GM12892 (cell line): ENCODE data around the gene TCOF1.

Experiments
- POLR2A ChIP-seq: IDR thresholded peaks from 2 replicates; pipeline ENCODE4 v1.6.1; 2011; ENCODE audit warnings: low read depth, low read length, control low read depth
- POLR2AphosphoS5 ChIP-seq: IDR thresholded peaks from 2 replicates; pipeline ENCODE4 v1.6.1; 2011; ENCODE audit warnings: low read depth, low read length, control low read depth

DNA sequence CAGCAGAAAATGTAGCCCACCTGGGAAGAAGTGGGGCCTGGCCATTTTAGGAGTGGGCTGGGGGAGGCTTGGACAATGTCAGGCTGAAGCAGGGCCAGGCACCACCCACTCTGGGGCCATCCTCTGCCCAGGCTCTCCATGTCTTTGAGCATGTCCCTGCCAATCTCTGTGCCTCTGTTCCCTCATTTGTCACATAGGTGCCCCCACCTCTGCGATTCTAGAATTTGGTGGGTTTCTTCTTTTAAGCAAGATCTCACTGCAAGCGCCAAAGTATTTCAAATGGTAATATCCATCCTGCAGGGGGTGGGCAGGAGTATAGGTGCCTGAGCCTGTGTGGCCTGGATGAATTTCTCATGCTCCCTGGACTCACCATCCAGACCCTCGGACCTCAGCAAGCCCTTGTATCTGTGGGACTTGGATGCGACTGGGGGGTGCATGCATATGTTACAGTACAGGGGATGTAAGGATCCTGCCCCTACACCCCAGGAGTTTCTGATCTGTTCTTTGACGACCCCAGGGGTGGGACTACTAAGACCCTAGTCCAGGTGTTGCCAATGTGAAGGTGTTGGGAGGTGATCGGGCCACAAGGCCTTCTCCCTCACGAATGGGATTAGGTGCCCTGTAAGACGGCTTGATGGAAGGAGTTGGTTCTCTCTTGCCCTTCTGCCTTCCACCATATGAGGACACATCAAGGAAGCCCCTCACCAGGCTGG, 50.9 kb downstream of the TCOF1 start:
- TF ChIP-seq POLR2A (peak; percentile 83), POLR2AphosphoS5 (peak; percentile 96)
